ENCODE results near the gene KIF17.

KIF17 gene

DNA sequence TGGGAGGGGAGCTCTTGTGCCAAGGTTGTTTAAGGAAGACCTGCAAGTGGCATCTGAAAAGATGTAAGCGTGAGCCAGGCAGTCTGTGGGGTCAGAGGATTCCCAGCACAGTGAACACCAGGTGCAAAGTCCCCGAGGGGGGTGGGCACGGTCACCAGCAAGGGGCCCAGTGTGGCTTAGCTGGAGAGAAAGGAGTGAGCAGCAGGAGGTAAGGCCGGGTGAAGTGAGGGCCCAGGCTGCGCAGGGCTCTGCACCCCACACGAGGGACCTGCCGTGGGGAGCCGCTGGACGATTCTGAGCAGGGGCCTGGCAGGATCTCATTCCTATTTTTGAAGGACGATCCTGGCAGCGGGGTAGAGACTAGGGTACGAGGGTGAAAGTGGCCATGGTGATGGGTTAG is 60.8 kb downstream of the KIF17 start:
- no peak for DNase-seq

DNA sequence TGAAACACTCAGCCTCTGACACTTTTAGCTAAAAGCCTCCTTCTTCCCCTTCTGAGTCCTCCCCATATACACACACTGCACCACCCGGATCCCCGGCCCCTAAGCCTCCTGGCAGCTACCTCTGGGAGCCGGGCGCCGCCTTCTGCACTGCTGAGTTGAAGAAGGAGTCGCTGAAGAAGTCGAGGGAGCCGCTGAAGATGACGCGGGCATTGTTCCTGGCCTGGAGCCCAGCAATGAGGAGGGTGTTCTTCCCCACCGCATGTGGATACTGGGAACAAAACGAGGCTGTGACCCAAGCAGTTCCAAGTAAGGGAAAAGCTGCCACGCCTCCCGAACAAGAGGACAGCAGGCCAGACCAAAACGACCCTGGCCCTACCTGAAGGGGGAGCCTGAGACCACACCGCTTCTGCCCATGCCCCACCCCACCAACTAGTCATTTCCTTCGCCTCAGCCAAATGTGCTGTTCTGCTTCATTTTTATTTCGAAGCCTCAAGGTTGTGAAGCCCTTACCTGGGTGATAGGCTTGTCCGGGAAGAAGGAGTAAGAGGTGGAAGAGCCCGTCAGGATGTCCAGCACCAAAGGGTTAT is 63.6 kb downstream of the KIF17 start:
- DNase-seq, result no peak

DNA sequence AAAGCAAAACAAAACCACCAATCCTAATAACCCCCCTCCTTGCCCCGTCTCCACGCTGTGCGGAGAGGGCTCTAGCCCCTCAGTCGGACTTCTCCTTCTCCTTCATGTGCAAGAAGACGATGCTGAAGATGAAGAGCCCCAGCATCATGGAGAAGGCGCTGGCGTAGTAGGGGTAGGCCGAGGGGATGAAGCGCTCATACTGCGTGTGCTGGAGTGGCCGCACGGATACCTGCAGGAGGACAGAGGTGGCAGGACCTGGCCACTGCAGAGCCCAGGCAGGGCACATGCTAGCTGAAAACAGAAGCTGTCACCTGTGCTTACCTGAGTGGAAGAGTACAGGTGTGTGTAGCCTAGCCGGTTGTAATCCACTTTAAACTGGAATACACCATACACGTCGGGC is 65.5 kb downstream of the KIF17 start:
- DNase-seq, result no peak

DNA sequence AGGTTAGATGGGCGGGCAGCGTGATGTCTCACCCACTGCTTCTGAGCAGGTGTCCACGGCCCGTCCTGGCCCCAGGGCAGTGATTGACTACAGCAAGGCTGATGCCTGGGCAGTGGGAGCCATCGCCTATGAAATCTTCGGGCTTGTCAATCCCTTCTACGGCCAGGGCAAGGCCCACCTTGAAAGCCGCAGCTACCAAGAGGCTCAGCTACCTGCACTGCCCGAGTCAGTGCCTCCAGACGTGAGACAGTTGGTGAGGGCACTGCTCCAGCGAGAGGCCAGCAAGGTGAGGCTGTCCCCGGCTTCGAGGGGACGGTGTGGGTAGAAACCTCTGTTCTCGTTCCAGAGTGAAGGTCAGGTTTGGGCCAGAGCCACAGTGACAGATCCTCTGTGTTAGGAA is 68.9 kb downstream of the KIF17 start:
- no peak for DNase-seq

DNA sequence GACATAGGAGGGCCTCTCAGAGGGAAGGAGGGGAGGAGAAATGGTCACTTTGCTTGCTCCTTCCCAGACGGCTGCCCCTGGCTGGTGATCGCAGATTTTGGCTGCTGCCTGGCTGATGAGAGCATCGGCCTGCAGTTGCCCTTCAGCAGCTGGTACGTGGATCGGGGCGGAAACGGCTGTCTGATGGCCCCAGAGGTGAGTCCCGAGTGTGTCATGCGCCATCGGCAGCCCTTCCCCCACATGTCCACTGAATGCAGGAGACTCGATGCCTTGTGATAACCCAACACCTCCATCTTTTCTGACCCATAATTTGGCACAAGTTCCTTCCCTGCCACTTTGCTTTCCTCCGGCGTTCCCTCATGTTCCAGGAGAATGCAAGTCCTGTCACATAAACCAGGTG is 69.4 kb downstream of the KIF17 start:
- DNase-seq, result no peak

DNA sequence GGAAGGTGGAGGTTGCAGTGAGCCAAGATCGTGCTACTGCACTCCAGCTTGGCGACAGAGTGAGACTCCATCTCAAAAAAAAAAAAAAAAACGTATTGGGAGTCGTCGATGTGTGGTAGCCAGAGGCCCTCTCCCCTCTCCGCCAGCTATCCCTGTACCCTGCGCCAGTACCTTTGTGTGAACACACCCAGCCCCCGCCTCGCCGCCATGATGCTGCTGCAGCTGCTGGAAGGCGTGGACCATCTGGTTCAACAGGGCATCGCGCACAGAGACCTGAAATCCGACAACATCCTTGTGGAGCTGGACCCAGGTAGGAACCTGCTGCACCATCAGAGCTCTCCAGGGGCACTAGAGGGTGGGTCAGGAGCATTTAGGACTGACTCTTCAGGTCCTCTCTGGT is 72.4 kb downstream of the KIF17 start:
- DNase-seq, result no peak

DNA sequence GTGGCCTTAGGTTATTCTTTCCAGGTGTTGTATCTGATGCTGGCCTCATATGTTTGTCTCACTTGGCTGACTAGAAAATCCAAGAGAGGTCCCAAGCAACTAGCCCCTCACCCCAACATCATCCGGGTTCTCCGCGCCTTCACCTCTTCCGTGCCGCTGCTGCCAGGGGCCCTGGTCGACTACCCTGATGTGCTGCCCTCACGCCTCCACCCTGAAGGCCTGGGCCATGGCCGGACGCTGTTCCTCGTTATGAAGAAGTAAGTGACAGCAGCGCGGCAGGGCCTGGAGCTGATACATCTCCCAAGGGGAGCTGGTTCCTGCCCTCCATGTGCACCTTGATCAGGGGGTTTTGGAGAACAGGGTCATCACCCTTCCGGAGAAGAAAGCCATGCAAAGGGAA is 73.4 kb downstream of the KIF17 start:
- no peak for DNase-seq

DNA sequence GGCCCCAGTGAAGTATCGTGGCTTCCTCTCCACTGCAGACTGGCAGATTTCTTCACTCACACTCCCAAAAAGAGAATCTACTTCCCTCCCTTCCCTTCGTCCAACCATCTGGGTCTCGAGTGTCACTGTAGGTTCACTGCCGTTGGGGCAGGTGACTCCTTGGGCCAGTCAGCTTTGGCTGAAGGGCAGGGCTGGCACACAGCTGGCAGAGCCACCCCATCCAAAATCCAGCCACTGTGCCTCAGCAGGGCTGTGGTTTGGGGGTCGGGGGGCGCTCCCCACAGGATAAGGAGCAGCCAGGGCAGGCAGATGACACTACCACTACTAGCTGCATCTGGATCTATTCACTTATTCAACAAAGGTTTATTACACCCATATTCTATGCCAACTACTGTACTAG is 74.7 kb downstream of the KIF17 start:
- no peak for DNase-seq

DNA sequence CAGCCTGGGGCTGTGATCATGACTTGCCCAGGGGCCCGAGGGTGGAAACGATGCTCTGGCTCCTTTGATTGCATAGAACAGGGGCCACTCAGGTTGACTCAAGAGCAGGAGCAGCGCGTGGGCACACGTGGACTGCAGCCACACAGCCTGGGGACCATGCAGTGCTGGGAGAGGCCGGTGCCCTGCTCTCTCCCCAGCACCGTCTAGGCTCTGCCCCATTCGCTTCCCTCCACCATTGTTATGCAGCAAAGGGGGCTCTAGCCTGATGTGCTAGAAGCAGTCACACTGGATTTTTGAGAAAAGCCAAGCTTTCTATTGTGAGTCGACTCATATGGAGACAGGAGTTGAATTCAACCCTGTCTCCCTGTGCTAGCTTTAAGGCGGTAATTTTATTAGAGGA is 75.8 kb downstream of the KIF17 start:
- no peak for DNase-seq

DNA sequence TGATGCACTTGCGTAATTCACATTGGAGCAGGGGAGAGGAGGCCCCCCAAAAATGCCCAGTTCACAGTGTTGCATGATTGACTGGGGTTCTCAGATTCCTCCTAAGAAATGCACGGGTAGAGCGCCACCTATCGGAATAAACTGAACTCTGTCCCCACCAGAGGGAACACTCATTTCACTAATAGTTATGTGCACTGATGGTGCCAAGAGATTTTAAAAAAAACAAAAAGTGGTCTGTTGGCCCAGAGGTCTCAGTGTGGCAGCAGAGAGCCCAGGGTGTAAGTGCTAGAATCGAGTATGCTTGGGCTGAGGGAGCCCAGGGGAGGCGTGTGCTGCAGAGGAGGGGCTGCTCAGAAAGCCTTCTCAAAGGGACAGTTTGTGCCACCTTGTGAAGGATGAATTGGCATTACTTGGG is 77.6 kb downstream of the KIF17 start:
- DNase-seq, result peak; percentile 55

DNA sequence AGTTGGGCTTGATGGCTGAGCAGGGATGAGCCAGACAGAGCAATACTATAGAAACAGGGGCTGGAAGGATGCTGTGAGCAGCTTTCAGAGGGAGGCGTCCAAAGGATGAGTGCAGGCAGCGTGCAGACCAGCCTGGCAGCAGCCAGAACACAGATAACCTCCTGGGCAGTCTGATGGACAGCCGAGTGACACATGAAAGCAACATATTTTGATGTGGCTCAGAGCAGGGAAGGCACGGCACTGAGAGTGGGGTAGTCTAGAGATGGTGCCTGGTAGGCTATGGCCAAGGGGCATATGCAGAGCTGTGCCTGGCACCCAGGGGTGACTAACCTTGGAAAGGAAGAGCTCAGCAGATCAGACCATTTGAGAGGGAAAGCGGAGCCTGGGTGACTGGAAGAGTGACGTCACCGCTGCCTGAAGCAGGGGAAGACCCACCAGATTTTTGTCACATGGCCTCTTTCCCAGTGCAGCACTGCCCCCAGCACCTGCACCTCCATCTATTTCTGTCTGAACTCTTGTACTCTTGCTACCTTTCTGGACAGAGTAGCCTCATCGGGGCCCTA is 80.9 kb downstream of the KIF17 start:
- DNase-seq, result no peak

DNA sequence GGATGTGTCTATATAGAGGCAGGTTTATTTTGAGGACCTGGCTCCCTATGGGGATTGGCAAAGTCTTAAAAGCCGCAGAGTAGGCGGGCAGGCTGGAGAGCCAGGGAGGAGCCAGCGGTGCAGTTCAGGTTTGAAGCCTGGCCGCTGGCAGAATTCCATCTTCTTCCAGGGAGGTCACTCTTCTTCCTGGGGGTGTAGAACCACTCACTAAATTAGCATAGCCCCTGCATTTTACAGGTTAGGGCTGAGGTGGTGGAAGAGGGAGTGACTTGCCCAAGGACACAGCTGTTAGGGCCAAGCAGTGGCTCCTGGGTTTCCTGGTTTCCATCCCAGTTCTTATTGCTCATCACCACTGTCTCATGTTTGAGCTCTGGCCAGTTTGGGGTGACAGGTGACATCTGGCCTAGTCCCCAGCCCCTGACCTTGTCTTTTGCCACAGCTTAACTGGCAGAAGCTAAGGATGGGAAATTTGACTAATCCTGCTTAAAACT is 83.2 kb downstream of the KIF17 start:
- DNase-seq, result no peak

DNA sequence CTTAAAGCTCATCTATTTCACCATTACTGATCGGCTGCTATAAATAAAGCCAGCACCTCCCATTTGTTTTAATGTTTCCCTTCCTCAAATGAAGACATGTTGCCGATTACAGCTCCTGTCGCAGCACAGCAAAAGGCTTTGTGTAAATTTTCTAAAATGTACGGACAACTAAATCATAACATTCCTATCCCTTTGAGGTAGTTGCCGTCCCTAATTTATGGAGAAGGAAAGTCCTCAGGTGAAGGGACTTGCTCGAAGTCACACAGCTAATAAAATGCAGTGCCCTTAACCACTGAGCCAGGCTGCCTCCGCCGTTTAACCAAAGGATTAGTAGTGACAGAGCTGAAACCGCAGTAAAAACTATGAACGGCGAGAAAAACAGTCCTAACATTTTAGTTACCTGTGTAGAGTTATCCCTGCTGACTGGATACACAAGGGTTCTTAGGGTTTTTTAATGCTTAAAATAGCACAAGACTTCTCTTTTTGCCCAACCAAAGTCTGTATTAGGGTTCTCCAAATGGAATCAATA is 83.7 kb downstream of the KIF17 start:
- DNase-seq, result no peak

DNA sequence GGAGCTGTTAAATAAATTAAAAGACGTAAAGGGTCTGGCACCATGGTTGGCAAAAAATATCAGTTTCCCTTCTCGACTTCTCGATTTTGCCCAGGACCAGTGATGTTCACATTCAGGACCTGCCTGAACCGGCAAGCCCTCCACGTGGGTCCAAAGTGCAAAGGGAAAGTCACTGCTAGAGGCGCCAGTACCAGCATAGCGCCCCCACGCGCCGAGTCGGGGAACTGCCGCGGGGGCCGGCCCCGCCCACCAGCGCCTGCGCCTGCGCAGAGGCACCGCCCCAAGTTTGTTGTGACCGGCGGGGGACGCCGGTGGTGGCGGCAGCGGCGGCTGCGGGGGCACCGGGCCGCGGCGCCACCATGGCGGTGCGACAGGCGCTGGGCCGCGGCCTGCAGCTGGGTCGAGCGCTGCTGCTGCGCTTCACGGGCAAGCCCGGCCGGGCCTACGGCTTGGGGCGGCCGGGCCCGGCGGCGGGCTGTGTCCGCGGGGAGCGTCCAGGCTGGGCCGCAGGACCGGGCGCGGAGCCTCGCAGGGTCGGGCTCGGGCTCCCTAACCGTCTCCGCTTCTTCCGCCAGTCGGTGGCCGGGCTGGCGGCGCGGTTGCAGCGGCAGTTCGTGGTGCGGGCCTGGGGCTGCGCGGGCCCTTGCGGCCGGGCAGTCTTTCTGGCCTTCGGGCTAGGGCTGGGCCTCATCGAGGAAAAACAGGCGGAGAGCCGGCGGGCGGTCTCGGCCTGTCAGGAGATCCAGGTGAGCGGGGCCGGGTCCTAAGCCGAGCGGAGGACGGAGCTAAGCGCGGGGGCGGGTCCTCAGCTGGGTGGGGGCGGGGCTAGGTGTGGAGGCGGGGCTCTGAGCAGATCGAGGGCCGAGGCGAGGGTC is 84.4 kb downstream of the KIF17 start, which contains the start of gene PINK1:
Gene PINK1 (plus strand): TSS at position 269 of the 875 bp plus-strand sequence. CDS start 91 bp downstream, at position 360.
- DNase-seq, result peak; percentile 96

DNA sequence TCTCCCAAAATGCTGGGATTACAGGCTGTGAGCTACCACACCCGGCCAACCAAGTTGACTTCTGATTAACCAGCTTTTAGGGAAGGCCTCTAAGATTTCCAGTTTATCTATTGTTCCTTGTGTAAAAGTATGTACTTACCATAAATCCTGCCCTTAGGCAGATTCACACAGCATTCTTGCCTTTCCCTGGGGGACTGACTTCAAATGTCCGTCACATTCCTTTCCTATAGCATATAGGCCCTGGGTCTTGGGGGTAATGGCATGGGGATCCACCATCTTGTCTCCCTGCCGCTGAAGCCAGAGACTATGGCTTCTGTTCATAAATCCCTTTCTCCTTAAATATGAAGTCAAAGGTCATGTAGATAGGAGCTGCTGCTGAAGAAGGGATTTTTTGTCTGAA is 85.4 kb downstream of the KIF17 start:
- DNase-seq, result no peak

DNA sequence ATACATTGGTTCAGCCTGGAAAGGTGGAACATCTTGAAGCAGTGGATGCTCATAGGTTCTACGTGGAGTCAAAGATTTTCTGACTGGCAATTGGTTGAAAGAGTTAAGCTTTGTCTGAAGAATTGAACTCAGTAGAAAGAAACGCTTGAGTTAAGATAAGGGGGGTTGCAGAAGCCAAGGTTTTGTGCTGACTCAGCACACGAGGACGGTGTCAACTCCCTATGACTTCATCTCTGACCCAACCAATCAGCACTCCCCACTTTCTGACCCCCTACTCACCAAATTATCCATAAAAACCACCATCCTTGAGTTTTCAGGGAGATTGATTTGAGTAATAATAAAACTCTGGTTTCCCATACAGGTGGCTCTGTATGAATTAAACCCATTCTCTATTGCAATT is 87.1 kb downstream of the KIF17 start:
- no peak for DNase-seq

DNA sequence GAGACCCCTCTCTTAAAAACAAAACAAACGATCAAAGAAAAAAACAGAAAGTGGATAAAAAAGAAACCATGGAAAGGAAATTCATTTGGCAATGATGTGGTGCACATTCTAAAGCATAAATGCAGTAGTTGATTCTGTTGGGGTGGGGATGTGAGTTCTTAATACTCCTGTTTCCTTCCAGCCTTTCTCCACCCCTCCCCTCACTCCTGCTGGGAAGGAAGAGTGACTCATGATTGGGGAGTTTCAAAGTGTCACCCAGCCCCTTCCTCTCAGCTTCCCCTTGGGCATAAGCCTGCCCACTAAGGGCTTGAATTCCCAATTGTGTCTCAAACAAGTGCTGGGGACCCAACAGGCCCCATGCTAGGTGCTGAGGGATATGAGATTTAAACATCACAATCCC is 91.3 kb downstream of the KIF17 start:
- no peak for DNase-seq

DNA sequence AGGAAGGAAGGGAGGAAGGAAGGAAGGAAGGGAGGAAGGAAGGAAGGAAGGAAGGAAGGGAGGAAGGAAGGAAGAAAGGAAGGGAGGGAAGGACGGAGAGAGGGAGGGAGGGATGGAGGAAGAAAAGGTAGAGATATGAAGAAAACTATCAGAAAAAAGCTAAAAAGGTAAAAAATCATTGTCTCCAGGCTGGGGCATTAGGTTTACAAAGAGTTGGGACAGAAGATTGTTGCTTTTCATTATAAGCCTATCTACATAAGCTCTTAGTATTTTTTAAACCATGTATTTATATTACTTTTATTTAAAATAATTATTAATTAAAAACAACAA is 91.7 kb downstream of the KIF17 start:
- no peak for DNase-seq

DNA sequence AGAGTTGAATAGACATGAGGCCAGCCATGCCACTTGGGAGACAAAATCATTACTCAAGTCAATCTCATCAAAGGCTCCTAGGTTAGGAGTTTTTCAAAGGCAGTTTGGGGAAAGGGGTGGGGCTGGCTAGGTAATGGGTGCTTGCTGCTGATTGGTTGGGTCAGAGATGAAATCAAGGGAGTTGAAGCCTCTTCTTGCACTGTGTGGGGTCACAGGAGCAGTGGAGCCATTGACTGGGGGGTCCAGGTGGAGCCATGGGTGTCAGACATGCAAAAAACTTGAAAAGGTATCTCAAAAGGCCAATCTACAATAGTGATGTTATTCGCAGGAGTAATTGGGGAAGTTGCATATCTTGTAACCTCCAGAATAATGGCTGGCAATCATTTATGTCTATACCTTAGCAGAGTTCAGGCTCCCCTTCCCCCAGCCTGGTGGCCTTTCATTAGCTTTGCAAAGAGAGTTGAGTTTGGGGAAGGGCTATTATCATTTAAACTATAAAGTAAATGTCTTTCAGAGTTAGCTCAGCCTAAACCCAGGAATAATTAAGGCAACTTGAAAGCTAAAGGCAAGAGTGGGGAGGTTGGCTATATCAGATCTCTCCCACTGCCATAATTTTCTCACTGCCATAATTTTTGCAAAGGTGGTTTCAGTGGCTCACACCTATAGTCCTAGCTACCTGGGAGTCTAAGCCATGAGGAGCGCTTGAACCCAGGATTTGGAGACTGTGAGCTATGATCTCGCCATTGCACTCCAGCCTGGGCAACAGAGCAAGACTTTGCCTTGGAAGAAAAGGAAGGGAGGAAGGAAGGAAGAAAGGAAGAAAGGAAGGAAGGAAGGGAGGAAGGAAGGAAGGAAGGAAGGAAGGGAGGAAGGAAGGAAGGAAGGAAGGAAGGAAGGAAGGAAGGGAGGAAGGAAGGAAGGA is 92.4 kb downstream of the KIF17 start:
- no peak for DNase-seq

DNA sequence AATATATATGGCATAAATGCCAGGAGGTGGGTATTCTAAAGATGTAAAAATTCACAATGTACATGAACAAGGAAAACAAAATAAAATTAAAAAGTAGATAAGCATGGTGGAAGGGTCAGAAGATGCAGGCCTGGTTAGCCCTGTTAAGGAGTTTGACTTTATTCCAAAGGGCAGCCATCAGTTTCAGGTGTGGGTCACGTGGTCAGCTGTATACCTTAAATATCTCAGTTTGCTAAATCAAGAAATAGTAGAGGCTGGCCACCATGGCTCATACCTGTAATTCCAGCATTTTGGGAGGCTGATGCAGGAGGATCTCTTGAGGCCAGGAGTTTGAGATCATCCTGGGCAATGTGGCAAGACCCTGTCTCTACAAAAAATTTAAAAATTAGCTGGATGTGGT is 93.1 kb downstream of the KIF17 start:
- DNase-seq, result no peak

DNA sequence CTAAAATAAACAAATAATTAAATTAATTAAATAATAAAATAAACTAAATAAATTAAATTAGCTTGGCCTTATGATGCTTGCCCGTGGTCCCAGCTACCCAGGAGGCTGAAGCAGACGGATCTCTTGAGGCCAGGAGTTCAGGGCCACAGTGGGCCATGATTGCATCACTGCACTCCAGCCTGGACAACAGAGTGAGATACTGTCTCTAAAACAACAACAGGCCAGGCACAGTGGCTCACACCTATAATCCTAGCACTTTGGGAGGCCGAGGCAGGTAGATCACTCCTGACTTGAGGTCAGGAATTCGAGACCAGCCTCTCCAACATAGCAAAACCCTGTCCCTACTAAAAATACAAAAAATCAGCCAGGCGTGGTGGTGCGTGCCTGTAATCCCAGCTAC is 96.8 kb downstream of the KIF17 start:
- no peak for DNase-seq

DNA sequence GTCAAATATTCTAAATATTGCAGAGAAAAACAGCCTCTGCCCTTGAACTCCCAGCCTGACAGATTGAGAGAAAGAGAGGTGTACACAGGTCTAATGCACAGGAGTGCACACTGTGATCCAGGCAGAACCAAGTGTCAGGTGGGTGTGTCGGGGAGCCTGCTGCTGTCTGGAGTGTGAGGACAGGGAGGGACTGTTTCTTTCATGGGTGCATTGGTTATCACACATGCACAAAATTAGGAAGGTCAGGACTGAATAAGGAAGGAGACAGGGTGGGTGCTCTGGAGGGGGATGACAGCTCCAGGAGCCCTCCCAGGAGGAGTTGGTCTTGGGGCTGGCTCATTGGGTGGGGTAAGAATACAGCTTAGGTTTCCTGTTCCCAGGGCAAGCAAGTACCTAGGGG is 97.8 kb downstream of the KIF17 start:
- no peak for DNase-seq

DNA sequence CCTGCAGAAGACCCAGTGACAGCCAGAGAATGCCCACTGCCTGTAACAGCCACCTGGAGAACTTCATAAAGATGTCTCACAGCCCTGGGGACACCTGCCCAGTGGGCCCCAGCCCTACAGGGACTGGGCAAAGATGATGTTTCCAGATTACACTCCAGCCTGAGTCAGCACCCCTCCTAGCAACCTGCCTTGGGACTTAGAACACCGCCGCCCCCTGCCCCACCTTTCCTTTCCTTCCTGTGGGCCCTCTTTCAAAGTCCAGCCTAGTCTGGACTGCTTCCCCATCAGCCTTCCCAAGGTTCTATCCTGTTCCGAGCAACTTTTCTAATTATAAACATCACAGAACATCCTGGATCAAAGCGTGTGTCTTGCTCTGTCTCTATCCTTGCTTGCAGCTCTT is 99.3 kb downstream of the KIF17 start:
- no peak for DNase-seq

Data from activated CD4-positive, CD25-positive, alpha-beta regulatory T cell treated with anti-CD3 and anti-CD28 coated beads, Interleukin-2, amount 50 U/mL, for 72 hours (primary cell).